ENCODE data around the gene CDA. TPM values are rescaled to one million over a fixed set of nuclear protein-coding genes. Genes with fewer than 3 reads are reported as not detected.
A peak's percentile ranks its signal among the peaks of the same experiment; 100 is the strongest.

The CDA gene
- total and polyA plus RNA-seq, 10 of the 15 experiments (the other 5 are each of a cell fraction or from before 2014, with no cell fraction given): not detected

DNA sequence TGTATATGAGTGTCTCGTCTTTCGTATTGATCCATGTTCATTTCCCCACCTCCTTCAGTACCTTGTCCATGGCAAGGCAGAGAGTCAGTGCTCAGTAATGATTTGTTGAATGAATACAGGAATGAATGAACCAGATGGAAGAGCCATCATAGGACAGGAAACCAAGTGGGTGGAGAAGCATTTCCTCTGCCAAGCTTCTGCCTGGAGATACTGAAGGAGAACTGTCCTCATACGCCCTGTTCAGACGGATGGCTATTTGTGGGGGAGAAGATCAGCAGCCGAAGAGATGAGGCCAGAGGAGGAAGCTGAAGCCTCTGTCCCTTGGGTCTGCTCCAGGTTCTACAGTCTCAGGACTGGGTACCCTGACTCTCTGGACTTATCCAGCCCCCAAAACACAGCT lies 30.7 kb upstream of the CDA start:
- no peaks in the 10 kb centered on the region for H4K20me1 ChIP-seq (ENCODE audit: control insufficient read depth, insufficient read depth)
- BruUV-seq (replicated peaks): no TSS peak
- WGBS (ENCODE audit: insufficient coverage, insufficient replicate concordance, low lambda C conversion rate, missing lambda C conversion rate): 40% methylated on average over 5 of the region's 5 CpGs

GRCh38 chr1:20560966-20561365 lies 27.9 kb upstream of the CDA start:
- SMC1A ChIA-PET (ENCODE audit: uncharacterized antibody, unreplicated experiment): no interaction called here
- 0% methylated on average over 1 of the region's 1 CpG for WGBS (ENCODE audit: insufficient coverage, insufficient replicate concordance, low lambda C conversion rate, missing lambda C conversion rate)
- Histone ChIP-seq H4K20me1 (ENCODE audit: control insufficient read depth, insufficient read depth) (no peaks in the 10 kb centered on the region), H3K27me3 (replicated peaks in 1 of 2; ENCODE audit: control insufficient read depth in 2 of 2, insufficient read depth in 2 of 2, low read length in 1 of 2) (no peaks in the 10 kb centered on the region; a peak in 2 of 4 replicates), H3K27ac (ENCODE audit: control insufficient read depth, insufficient read depth) (no peak overlapping the region), H3K79me2 (ENCODE audit: control insufficient read depth, insufficient read depth, low read length) (no peaks in the 10 kb centered on the region), H3K36me3 (ENCODE audit: control insufficient read depth in 2 of 2, insufficient read depth in 2 of 2, low read length in 1 of 2) (no peaks in the 10 kb centered on the region), H2AFZ (ENCODE audit: control insufficient read depth, low read depth, low read length) (no peak overlapping the region), H3K9ac (ENCODE audit: control insufficient read depth, insufficient read depth, low read length) (no peak overlapping the region), H3K4me2 (ENCODE audit: control insufficient read depth, insufficient read depth) (no peak overlapping the region), H3K4me3 (no peak overlapping the region), H3K4me1 (ENCODE audit: control insufficient read depth, insufficient read depth, low read length) (no peaks in the 10 kb centered on the region), H3K9me3 (replicated peaks; ENCODE audit: control insufficient read depth, insufficient read depth, low read length) (no peaks in the 10 kb centered on the region)
- intact Hi-C loops (cut with micrococcal nuclease; ENCODE audit: unreplicated experiment) (no loop called here), in situ Hi-C loops (cut with MboI) (no loop called here)
- RAD21 ChIA-PET (ENCODE audit: unreplicated experiment): no interaction called here
- DNase-seq (ENCODE audit: low read depth, low spot score) (no peak), ATAC-seq (no peak), FAIRE-seq (no peak)
- POLR2A ChIA-PET: no interaction called here
- CTCF ChIA-PET: no interaction called here
- TF ChIP-seq USF1 (IDR thresholded peaks at IDR 0.05; ENCODE audit: borderline replicate concordance, extremely low read length, insufficient read depth, low read depth, low read length) (peak; percentile 6), SKIL (IDR thresholded peaks at IDR 0.05; ENCODE audit: low read depth, poor library complexity, severe bottlenecking) (no peak)
- BruUV-seq (replicated peaks): no TSS peak

More for the DNA sequence above, 30.7 kb upstream of the CDA start:
- in situ Hi-C loops (cut with MboI): no loop called here
- H3K4me1 ChIP-seq (ENCODE audit: control insufficient read depth, insufficient read depth, low read length): no peaks in the 10 kb centered on the region
- peaks cover 3 to 7% of the 10 kb centered on the region in 2 experiments; a peak in 3 of 4 replicates for H3K27me3 ChIP-seq (replicated peaks in 1 of 2; ENCODE audit: control insufficient read depth in 2 of 2, insufficient read depth in 2 of 2, low read length in 1 of 2)
- RAD21 ChIA-PET (ENCODE audit: unreplicated experiment): no interaction called here
- no peak for ATAC-seq
- no peak overlapping the region for H3K9ac ChIP-seq (ENCODE audit: control insufficient read depth, insufficient read depth, low read length)
- no peak overlapping the region for H3K4me3 ChIP-seq
- no peaks in the 10 kb centered on the region for H3K9me3 ChIP-seq (replicated peaks; ENCODE audit: control insufficient read depth, insufficient read depth, low read length)
- no peak overlapping the region for H2AFZ ChIP-seq (ENCODE audit: control insufficient read depth, low read depth, low read length)
- no peaks in the 10 kb centered on the region for H3K79me2 ChIP-seq (ENCODE audit: control insufficient read depth, insufficient read depth, low read length)
- no peak overlapping the region for H3K27ac ChIP-seq (ENCODE audit: control insufficient read depth, insufficient read depth)
- CTCF ChIA-PET: no interaction called here
- FAIRE-seq: no peak
- TF ChIP-seq POU2F2 (IDR thresholded peaks at IDR 0.05; ENCODE audit: borderline replicate concordance, low read depth, low read length) (no peak), RAD21 (IDR thresholded peaks at IDR 0.05; ENCODE audit: insufficient read depth, low read depth, low read length) (no peak), SUZ12 (IDR thresholded peaks at IDR 0.05; ENCODE audit: unreplicated experiment) (no peak), JUND (IDR thresholded peaks at IDR 0.05; ENCODE audit: low read depth, low read length) (no peak), NFYA (IDR thresholded peaks at IDR 0.05; ENCODE audit: borderline replicate concordance, low read depth, low read length) (no peak)
- no peaks in the 10 kb centered on the region for H3K36me3 ChIP-seq (ENCODE audit: control insufficient read depth in 2 of 2, insufficient read depth in 2 of 2, low read length in 1 of 2)
- SMC1A ChIA-PET (ENCODE audit: uncharacterized antibody, unreplicated experiment): no interaction called here
- intact Hi-C loops (cut with micrococcal nuclease; ENCODE audit: unreplicated experiment): no loop called here
- H3K4me2 ChIP-seq (ENCODE audit: control insufficient read depth, insufficient read depth): no peak overlapping the region
- no peak for DNase-seq (ENCODE audit: low read depth, low spot score)
- POLR2A ChIA-PET: no interaction called here
